ENCODE measurements around the gene BOLA3.

The BOLA3 gene

GRCh38 chr2:74119912-74120825 lies 27.5 kb downstream of the BOLA3 start (continued):
- TF ChIP-seq ZBTB26 (tag by site-specific recombination; optimal IDR thresholded peaks at IDR 0.05) (peak; percentile 44), SP2 (tag by site-specific recombination; IDR thresholded peaks at IDR 0.05) (peak; percentile 87), ZNF514 (tag by site-specific recombination; IDR thresholded peaks at IDR 0.05) (no peak)

- TF ChIP-seq ZNF280D (tag by site-specific recombination; IDR thresholded peaks at IDR 0.05) (no peak), ZNF768 (tag by site-specific recombination; IDR thresholded peaks at IDR 0.05) (no peak), ZNF677 (tag by site-specific recombination; IDR thresholded peaks at IDR 0.05) (no peak), ZNF433 (tag by site-specific recombination; IDR thresholded peaks at IDR 0.05; ENCODE audit: low read depth) (no peak), ZBTB11 (tag by site-specific recombination; conservative IDR thresholded peaks at IDR 0.05; ENCODE audit: low read depth) (no peak), ZNF791 (tag by site-specific recombination; IDR thresholded peaks at IDR 0.05) (no peak), ZIC2 (tag by site-specific recombination; IDR thresholded peaks at IDR 0.05) (no peak), SCRT2 (tag by site-specific recombination; IDR thresholded peaks at IDR 0.05) (no peak), HIC1 (tag by site-specific recombination; IDR thresholded peaks at IDR 0.05) (no peak), ZNF174 (tag by site-specific recombination; IDR thresholded peaks at IDR 0.05) (no peak), ZNF692 (tag by site-specific recombination; IDR thresholded peaks at IDR 0.05) (no peak), ZNF639 (tag by site-specific recombination; IDR thresholded peaks at IDR 0.05) (no peak), ZNF350 (tag by site-specific recombination; IDR thresholded peaks at IDR 0.05) (no peak), ZNF600 (tag by site-specific recombination; IDR thresholded peaks at IDR 0.05) (no peak), ZFP3 (tag by site-specific recombination; IDR thresholded peaks at IDR 0.05; ENCODE audit: low read depth) (no peak), OVOL3 (tag by site-specific recombination; IDR thresholded peaks at IDR 0.05) (no peak)
- ChIA-PET POLR2A (interaction anchor here (1.5 to 2.6 kb wide), 2 partner anchors 59 to 134 kb away, joined by 4 to 11 read pairs; partner anchors contain the start of gene MOB1A), CTCF (interaction anchor here (0.6 kb wide), 1 partner anchor 59 kb away, joined by 3 read pairs; the partner anchor contains the start of gene MOB1A)
- Histone ChIP-seq H3K36me3 (ENCODE audit: control insufficient read depth in 2 of 2, insufficient read depth in 1 of 2, low read length in 2 of 2) (no peaks in the 10 kb centered on the region), H3K9me3 (ENCODE audit: control insufficient read depth, insufficient read depth, low read depth, low read length) (no peaks in the 10 kb centered on the region), H3K27ac (ENCODE audit: extremely low read depth, low read depth, low read length) (no peak overlapping the region), H3K4me1 (ENCODE audit: control insufficient read depth, insufficient read depth, low read length) (no peaks in the 10 kb centered on the region), H3K4me3 (ENCODE audit: low read depth, low read length) (no peak overlapping the region)
These were observed 28.4 kb downstream of the BOLA3 start for GRCh38 chr2:74119339-74119738.
